SW 1271 (cell line): ENCODE results near the gene TFCP2L1.

Experiments
- DNase-seq, 2 experiments: peaks; one replicate each; lab custom pipeline; 2025; lab: John Stamatoyannopoulos, UW

TFCP2L1 gene

DNA sequence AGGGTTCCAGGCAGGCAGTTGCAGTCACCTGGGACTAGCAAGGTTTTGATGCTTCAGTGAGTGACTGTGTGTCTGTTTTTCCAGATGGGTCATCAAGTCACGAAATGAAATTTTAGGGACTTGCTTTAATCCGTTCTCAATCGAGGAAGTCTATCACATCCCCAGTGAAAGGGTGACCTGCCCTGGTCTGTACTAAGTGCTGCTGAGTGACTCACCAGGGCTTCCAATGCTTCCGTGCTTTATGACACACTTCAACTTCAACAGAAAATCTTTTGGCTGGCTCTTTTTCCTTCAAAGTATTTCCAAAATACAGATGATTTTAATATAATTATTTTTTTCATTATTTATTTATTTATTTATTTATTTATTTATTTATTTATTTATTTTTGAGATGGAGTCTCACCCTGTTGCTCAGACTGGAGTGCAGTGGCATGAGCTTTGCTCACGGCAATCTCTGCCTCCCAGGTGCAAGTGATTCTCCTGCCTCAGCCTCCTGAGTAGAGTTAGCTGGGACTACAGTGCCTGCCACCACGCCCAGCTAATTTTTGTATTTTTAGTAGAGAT lies 18.4 kb downstream of the TFCP2L1 start:
- no peak for DNase-seq

DNA sequence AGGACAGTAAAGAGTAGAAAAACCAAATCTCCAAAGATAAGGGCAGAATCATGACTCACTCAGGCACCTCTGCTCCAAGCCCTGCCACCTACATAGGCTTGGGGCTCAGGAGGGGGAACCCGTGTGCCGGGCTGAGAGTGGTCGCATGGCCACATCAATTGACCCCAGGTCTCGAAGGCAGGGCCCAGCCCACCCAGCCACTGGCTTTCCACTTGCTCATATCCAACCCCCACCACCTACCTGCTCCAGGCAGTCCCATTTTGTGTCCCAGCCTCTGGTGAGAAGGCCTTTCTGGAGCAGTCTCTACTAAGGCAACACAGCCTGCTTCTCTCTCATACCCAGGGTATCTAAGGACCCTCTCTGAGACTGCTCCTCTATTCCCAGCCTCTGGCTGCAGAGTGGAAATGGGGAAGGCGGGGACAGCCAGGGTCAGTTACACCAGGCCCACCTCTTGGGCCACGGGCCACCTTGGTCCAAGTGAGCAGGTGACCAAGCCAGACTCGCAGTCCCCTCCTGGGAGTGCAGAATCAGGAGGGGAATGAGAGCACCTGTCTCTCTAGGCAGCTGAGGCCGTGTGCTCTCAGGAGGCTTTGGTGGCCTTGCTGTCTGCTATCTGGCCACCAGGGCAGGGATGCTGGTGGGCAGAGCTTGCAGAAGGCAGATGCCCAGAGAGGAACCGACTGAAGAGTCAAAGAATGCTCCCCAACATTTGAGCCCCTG lies 20.8 kb downstream of the TFCP2L1 start:
- no peak for DNase-seq

DNA sequence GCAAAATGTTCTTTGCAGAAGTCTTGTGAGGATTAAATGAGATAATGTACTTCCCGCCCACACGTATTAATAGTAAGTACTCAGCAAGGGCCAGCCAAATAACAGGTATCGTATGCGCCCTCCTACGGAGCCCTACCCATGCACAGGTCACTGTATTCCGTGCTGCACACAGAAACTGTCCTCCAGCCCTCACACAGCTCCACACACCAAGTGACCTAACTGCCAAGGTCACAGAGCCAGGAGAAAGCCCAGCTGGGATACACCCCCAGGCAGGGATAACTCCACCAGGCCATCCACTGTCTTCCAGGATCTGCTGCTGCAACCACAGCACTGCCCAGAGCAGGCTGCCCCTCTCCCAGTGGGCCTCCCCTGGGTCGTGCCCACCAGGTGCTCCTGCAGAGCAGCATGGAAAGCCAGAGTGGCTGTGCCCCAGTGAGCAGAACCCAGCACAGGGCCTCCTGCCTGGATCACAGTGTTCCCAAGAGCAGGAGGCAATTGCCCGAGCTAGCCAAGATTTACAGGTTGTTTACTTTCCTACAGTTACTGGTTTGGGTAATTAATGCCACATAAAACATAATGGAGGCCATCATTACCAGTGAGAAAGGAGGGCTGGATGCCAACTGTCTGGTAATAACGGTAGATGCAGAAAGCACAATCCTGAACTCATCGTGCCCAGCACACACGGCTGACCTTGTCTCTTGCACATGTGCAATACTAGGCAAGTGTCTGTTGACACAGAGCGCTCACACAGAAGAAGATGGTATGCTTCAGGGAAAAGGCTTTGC lies 24.4 kb downstream of the TFCP2L1 start:
- DNase-seq = no peak

DNA sequence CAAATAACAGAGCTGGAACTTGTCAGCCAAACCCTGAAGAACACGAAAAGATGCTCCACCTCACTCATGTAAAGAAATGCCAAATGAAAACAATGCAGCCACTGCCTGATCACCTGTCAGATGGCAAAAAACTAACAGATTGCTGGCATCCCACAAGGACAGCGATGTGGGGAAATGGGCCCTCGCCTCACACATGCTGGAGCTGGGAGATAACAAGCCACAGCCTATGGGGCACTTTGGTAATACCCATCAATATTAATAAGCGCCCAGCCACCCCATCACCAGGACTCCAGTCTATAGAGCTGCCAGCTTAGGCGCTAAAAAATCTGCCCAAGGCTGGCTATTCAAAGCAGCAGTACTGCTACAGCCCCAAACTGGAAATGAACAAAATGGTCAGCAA lies 27.0 kb downstream of the TFCP2L1 start:
- DNase-seq = no peak

DNA sequence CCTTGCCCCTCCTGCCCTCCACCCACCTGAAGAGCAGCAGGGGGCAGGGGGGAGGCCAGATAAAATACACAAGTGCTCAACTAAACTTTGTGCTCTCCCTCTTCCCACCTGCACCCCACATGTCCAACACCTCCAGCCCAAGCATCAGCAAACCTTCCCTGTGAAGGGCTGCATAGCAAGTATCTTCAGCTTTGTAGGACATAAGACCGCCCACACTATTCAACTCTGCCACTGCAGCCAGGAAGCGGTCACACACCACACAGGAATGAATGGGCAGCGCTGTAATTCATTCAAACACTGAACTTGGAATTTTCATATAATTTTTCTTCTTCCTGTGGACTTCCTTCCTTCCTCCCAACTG lies 27.5 kb downstream of the TFCP2L1 start:
- DNase-seq = no peak

DNA sequence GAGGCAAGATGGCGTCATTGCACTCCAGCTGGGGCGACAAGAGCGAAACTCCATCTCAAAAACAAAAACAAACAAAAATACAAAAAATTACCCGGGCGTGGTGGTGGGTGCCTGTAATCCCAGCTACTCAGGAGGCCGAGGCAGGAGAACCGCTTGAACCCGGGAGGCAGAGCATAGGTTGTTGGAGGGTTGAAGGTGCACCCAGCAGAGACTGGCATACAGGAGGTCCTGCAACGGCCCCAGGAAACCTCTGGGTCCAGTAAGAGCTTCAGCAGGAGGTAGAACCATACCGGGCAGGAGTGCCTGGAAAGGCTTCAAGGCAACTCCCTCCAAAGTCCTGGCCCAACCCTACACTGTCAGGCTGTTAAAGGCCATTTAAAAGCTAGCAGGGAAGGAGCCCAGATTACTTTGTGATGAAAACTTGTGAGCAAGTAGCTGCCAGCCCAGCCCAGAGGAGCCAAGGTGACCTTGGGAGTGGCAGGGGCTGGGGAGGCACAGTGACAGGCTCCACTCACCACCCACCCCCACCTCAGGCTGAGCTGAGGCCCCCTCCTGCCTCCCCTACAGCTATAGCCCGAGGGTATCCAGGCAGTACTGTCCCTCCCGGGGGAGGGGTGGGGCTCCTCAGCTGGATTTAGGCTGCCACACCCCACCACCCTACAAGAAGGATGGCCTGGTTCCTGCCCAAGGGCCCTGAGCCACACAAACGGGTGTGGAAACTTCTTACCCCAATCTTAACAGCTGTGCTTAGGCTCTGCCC lies 28.1 kb downstream of the TFCP2L1 start:
- no peak for DNase-seq

DNA sequence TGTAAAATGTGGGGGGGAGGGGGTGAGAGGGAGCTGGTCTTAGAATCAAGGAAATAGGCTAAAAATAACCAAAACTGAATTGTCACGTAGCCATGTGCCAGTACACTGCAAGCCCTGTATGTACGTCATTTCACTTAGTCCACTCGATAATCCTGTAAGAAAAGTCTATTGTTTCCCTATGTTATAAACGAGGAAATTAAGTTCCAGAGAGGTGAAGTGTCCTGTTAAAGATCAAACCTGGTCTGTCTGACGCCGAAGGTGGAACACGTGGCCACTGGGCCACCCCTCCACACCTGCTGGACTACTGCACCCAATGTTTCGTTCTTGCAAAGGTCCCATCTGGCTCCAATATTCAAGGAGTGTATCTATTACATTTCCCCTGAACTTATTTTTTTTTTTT lies 29.6 kb downstream of the TFCP2L1 start:
- DNase-seq = no peak

DNA sequence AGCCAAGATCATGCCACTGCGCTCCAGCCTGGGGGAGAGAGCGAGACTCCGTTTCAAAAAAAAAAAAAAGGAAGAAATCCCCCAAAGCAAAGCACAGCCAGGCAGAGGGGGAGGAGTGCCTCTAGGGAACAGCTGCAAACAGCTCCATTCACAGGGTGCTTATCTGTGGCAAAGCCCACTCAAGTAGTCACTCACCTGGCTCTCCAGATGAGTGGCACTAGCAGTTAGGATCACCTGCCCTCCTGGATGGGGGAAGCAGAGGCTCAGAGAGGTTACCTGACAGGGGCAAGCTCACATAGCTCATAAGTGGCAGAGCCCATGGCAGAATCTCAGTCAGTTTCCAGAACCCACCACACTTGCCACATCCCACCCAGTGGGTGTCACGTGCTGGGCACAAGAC lies 30.3 kb downstream of the TFCP2L1 start:
- no peak for DNase-seq

DNA sequence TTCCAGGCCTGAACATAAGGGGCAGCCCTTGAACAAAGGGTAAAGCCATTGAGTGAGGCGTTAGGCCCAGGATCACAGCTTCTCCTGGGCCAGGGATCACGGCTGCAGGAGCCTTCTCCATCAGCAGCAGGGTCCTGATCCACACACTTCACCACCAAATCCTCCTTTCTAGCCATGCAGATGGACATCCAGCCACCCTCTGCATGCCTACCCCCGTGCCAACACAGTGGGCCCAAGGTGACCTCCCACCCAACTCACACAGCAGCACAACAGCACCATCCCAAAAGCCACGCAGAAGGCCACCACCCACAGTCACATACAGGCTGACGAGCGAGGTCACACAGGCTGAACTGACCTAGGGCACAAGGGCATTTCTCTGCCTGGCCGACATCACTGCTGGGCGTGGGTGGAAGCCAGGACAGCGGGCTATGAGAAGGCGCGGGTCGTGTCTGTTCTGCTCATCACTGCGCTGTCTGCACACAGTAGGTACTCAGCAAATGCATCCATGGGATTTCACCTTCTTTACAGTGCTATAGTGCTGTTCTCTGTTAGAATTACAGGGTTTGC lies 31.2 kb downstream of the TFCP2L1 start:
- DNase-seq = no peak

DNA sequence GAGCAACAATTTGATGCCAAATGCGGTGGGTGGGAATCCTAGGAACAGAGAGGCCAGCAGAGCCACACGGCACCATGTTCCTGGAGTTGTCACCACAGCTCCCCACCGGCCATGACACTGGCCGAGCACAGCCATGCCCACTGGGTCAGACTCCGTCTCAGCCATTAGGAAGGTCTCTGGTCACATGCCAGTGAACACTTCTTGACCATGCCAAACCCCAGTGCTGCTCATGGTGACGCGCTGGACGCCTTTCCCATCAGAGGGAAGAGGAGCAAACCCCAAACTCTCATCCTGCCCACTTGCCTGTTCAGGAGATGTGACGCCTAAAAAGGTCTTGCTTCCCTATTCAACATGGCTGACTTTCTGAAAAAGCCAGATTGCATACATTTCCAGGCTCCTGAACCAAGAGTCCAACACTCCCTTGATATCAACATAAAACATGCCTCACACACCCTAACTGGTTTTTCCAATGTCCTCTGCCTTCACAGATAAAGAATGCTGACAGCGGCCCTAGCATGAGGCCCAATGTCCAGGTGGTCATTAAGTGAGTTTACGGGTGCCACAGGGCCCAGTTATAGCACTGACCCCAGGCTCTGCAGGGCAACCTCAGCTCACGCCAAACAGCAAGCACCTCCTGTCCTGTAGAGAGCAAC lies 31.9 kb downstream of the TFCP2L1 start:
- no peak for DNase-seq

DNA sequence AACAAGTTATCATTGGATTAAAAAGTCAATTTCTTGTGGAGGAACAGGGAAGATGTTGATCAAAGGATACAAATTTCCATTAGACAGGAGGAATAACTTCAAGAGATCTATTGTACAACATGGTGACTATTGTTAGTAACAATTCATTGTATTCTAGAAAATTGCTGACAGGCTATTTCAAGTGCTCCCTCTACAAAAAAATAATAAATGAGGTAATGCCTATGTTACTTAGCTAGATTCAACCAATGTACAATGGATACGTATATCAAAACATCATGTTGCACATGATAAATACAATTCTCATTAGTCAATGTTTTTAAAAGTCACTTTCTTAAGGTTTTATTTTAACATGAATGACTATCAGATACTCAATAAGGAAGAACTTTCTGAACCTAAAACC lies 33.5 kb downstream of the TFCP2L1 start:
- DNase-seq = no peak

DNA sequence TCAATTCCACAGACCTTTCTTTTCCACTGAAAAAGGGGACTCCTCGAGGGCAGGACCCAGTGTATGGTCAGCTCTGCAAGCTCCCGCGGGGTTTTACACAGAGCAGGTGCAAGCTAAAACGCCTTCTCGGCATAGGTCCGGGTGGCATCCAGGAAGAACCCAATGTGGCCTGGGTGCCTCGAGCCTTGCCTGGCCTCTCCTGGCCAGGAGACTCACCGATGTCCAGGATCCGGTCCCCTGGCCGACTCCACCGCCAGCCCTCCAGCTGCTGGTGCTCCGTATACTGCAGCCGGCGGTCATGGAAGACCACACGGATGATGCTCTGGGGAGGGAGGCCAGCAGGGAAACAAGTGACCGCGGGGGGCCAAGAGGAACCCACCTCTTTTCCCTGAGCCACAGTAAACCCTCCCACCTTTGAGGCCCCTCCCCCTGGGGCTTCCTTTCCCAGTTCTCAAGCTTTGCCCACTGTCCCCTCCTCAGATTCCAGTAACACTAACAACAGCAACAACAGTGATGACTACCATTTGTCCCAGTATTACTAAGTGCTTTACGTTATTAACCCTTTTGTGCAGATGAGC lies 36.1 kb downstream of the TFCP2L1 start:
- no peak for DNase-seq

DNA sequence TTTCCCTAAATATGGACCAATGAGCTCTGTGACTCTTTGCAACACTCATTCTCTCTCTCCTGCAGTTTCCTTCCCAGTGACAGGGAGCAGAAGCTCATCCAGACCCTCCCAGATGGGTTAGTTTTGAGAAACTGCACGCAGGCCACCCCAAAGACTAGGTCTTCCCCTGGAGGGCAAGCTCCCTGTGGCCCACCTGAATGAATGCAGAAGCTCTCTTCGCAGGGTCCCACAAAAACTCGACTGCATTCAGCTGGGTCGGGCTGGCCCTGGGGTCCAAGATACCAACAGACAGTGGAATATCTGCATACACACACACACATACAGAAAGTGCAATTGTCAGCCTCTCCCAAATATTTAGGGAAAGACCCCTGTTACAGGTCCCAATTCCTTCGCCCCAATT lies 37.0 kb downstream of the TFCP2L1 start:
- DNase-seq = no peak

DNA sequence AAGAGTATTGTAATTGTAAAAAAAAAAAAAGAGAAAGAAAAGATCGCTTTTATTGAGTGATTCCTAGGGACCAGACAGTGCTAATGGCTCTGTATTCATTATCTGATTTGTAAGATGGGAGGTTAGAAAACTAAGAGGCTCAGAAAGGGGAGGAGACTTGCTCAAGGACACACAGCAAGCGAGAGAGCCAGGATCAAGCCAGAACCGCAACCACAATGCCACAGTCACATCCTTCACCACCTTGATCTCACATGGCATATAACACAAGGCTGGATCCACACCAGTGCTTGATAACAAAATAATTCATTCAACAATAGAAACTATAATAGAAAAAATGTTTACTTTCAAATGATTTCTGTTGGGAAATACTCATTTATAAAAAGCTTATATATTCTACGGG lies 37.5 kb downstream of the TFCP2L1 start:
- DNase-seq = no peak

DNA sequence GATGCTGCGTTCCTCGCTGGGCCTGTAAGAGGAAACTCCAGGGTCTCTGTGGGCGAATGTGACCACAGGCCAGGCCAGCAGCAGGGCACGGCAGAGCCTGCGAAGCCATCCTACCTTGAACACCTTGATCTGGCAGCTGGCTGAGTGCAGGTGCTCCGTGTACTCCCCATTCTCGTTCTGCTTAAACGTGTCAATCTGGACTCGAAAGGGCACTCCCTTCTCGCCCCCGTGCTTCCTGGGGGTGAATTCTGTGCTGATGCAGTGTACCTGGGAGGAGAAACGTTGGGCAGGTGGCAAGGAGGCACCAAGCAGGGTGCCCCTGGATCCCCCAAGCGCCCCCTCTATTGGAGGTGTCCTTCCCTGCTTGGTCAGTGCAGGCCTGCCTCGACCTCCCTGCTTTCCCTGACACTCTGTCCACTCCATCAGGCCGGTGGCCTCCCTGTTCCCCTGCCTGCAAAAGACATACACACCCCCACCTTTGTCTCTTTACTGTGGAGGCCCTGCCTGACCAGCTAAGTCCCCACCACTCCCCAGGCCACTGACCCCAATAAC lies 38.2 kb downstream of the TFCP2L1 start:
- no peak for DNase-seq

DNA sequence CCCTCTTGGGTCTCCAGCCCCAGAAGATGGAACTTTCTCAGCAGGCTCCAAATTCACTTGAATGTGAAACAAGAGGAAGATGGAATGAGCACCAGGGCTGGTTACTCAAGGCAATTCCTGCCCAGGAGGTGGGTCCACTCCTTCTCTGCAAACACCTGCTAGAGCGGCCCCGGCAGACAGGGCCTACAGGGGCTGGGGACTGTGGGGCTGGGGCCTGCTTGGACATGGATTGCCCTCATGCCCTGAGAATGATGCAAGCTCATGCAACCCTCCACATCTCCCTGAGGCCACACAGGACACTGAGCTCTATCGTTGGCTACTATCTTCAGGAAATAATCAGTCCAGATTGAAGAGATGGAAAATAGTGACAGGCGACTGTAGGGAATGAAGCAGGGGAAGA lies 39.1 kb downstream of the TFCP2L1 start:
- no peak for DNase-seq

DNA sequence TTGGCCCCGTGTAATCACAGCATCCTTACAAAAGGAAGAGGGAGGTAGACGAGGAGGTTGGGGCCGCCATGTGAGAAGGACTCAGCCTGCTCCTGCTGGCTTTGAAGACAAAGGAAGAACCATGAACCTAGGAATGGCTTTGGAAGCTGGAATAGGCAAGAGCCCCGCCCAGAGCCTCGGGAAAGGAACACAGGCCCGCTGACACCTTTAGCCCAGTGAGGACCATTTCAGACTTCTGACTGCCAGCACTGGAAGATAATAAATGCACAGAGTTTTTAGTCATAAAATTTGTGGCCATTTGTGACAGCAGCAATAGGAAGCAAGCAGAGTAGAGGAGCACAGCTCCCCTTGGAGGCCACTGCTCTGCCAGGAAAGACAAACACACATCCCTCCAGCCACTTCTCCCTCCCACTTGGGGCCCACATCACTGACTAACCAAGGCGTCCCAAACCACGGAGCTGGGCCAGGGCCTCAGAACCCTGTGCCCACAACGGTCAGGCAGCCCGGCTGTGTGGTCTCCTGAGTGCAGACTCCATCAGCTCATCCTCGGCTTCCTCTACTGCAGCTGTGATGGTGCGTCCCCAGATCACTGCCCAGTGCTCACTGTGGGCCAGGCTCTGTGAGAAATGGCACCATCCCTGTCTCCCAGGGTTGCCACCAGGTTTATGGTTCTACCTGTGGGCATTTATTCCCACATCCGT lies 39.7 kb downstream of the TFCP2L1 start:
- DNase-seq = no peak

DNA sequence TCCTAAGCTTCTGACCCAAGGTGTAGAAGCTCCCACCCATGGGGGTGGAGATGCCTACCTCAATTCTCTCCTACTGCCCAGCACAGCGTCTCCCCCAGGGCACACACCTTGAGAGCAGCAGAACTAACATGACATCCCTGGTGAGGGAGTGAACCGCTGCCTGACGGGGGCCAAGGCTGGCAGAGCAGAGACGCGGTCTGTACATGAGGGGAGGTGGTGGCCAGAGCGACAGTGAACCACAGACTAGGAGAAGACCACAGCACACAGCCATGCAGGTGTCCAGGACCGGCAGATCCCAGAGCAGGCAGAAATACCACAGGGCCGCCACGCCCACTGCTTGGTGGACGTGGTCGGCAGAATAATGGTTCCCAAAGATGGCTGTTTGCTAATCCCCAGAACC lies 40.4 kb downstream of the TFCP2L1 start:
- DNase-seq = no peak

DNA sequence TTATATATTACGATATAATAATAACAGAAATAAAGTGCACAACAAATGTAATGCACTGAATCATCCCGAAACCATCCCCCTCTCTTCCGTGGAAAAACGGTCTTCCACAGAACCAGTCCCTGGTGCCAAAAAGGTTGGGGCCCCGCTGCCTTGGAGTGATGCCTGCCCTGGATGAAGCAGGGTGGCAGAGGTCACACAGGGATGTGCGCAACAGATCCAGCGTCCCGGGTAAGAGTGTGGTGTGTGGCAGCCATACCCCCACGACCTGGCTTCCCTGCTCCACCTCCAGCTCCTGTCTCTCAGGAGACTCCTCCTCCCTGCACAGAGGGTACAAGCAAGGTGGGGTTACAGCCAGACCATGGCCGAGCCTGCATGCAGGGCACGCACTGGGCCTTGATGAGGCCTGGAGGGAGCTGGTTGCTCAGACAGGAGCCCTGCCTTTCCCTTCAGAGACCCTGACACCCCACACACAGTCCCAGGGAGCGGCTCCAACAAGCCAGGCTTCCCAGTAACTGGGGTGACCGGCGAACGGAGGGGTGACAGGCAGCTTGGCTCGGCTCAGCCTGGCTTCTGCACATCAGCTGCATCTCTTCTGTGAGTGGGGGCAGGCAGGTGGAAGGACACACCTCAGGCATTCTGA lies 41.1 kb downstream of the TFCP2L1 start:
- no peak for DNase-seq

DNA sequence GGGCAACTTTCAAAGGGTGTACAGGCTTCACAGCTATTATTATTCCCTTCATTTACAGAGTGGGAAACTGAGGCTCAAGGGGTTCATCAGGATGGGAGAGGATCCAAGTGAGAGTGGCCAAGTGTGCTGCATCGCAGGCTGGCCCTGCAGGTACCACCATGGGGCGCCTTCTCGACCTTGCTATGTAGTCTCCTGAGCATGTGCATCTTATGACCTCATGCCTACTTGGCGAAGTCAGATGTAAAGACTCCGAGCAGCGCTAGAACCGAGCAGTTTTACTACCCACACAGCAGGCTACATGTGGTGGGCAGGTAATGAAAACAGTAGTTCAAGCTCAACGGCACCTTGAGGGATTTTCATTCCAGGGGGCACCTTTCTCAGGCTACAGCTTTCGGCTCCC lies 42.0 kb downstream of the TFCP2L1 start:
- no peak for DNase-seq
